GM12878 (cell line): Measurements from ENCODE around the gene ADAM11. TPM values are rescaled to one million over a fixed set of nuclear protein-coding genes. Genes with fewer than 3 reads are reported as not detected.

Experiments used
- ATAC-seq: fragments of 200-7000 bp; cut with Tn5 transposase; 3 replicates; pipeline ENCODE4 v1.9.1; 2020; ENCODE audit warnings: mild to moderate bottlenecking, moderate library complexity
- BruUV-seq: library from RNA; stranded (reverse); fragments of 400-500 nt; replicated peaks from 2 replicates; lab custom pipeline; 2021; lab: Mats Ljungman, UMichigan
- CTCF ChIA-PET: fragments of 300-600 bp; sonication (Branson Sonifier 250); formaldehyde crosslinking; extraction: SDS; loops from one replicate; lab custom pipeline; 2021; ENCODE audit warnings: inconsistent platforms; lab: Yijun Ruan, JAX
- POLR2A ChIA-PET: fragments of 350-600 bp; formaldehyde crosslinking; extraction: SDS; loops from one replicate; lab custom pipeline; 2021; ENCODE audit warnings: inconsistent platforms; lab: Charles Lee
- RAD21 ChIA-PET: fragments of 300-600 bp; sonication (Branson Sonifier 250); formaldehyde crosslinking; loops from one replicate; lab custom pipeline; 2023; ENCODE audit warnings: antibody characterized with exemption; ENCODE audit not compliant: unreplicated experiment; lab: Charles Lee
- SMC1A ChIA-PET: fragments of 300-600 bp; sonication (Branson Sonifier 250); formaldehyde crosslinking; loops from one replicate; lab custom pipeline; 2023; ENCODE audit not compliant: unreplicated experiment, uncharacterized antibody; lab: Charles Lee
- DNase-seq: peaks from one replicate; pipeline ENCODE4 v3.0.0-alpha.2; 2011; ENCODE audit warnings: low read depth, low spot score
- FAIRE-seq: peaks from 3 replicates; lab custom pipeline; 2011; peaks lifted over from hg19 to GRCh38; lab: Jason Lieb, UNC
- H2AFZ ChIP-seq: 2 replicates; pipeline ENCODE4 v1.6.0; 2011; ENCODE audit warnings: low read depth, low read length, control low read depth; ENCODE audit not compliant: control insufficient read depth
- H3K27ac ChIP-seq: 2 replicates; pipeline ENCODE4 v1.5.1; 2011; ENCODE audit warnings: control low read depth; ENCODE audit not compliant: control insufficient read depth, insufficient read depth
- H3K27me3 ChIP-seq, 2 experiments: replicated peaks in 1 of 2; 2 replicates each; pipeline versions ENCODE4 v1.6.0 to v1.6.1; 2011; ENCODE audit warnings: low read length in 1 of 2; ENCODE audit not compliant: control insufficient read depth in 2 of 2, insufficient read depth in 2 of 2
- H3K36me3 ChIP-seq, 2 experiments: 2 replicates each; pipeline ENCODE4 v1.5.1; 2011; ENCODE audit warnings: low read length in 1 of 2; ENCODE audit not compliant: control insufficient read depth in 2 of 2, insufficient read depth in 2 of 2
- H3K4me1 ChIP-seq: 2 replicates; pipeline ENCODE4 v1.6.1; 2011; ENCODE audit warnings: mild to moderate bottlenecking, low read length, moderate library complexity, mixed read lengths; ENCODE audit not compliant: control insufficient read depth, insufficient read depth
- H3K4me2 ChIP-seq: 2 replicates; pipeline ENCODE4 v1.6.0; 2011; ENCODE audit warnings: control low read depth; ENCODE audit not compliant: control insufficient read depth, insufficient read depth
- H3K4me3 ChIP-seq: fragments of 200-600 bp; sonication (generic); 2 replicates; pipeline ENCODE4 v1.5.1; 2016
- H3K79me2 ChIP-seq: 2 replicates; pipeline ENCODE4 v1.6.0; 2011; ENCODE audit warnings: low read length; ENCODE audit not compliant: control insufficient read depth, insufficient read depth
- H3K9ac ChIP-seq: 2 replicates; pipeline ENCODE4 v1.8.0; 2011; ENCODE audit warnings: low read length, control low read depth, mixed read lengths; ENCODE audit not compliant: control insufficient read depth, insufficient read depth
- H3K9me3 ChIP-seq: replicated peaks from 3 replicates; pipeline ENCODE4 v1.5.1; 2011; ENCODE audit warnings: mild to moderate bottlenecking, low read length; ENCODE audit not compliant: control insufficient read depth, insufficient read depth
- H4K20me1 ChIP-seq: 2 replicates; pipeline ENCODE4 v1.6.0; 2011; ENCODE audit not compliant: control insufficient read depth, insufficient read depth
- CBFB ChIP-seq: IDR thresholded peaks from 2 replicates; pipeline ENCODE4 v1.6.1; 2016; ENCODE audit warnings: antibody characterized with exemption, low read depth
- HDAC2 ChIP-seq: fragments of 200-600 bp; sonication (generic); IDR thresholded peaks from 2 replicates; pipeline ENCODE4 v1.6.1; 2017
- HDGF ChIP-seq: fragments of 450-650 bp; IDR thresholded peaks from 2 replicates; pipeline ENCODE4 v1.6.1; 2016; ENCODE audit warnings: antibody characterized with exemption
- HSF1 ChIP-seq: fragments of 150-350 bp; IDR thresholded peaks from 2 replicates; pipeline ENCODE4 v1.6.1; 2014; ENCODE audit warnings: mild to moderate bottlenecking, low read depth, low read length
- IKZF2 ChIP-seq, 2 experiments: fragments of 450-650 bp; IDR thresholded peaks; 2 replicates each; pipeline ENCODE4 v1.6.1; 2017; ENCODE audit warnings: mild to moderate bottlenecking in 2 of 2, moderate library complexity in 2 of 2
- NFYA ChIP-seq: IDR thresholded peaks from 2 replicates; pipeline ENCODE4 v1.6.1; 2011; ENCODE audit warnings: low read depth, mild to moderate bottlenecking, low read length, improper control_type of control experiment, borderline replicate concordance
- STAT3 ChIP-seq: IDR thresholded peaks from 2 replicates; pipeline ENCODE4 v1.6.1; 2011; ENCODE audit warnings: low read depth, low read length, improper control_type of control experiment
- WGBS: methylation state at CpG from one replicate; pipeline ENCODE4 v1.1.6; 2016; ENCODE audit warnings: low lambda C conversion rate; ENCODE audit not compliant: insufficient replicate concordance, insufficient coverage; ENCODE audit errors: missing lambda C conversion rate; 5-methylcytosine and 5-hydroxymethylcytosine counted together
- in situ Hi-C: fragments of 300-500 bp; cut with MboI; formaldehyde crosslinking; loops from 9 replicates; pipeline ENCODE4 v1.14.3; 2018; ENCODE audit warnings: mixed read lengths
- intact Hi-C: fragments of 100-400 bp; cut with micrococcal nuclease; formaldehyde crosslinking; loops from one replicate; pipeline ENCODE4 v1.14.2; 2022; ENCODE audit not compliant: unreplicated experiment
- polyA plus RNA-seq, 11 experiments: library from polyadenylated mRNA; depleted of rRNA in 4 of 11; unstranded in 6 of 11; stranded (reverse) in 5 of 11; fragments of >200 nt; fragmentation: Nextera tagmentation in 4 of 11; fragmentation: Illumina TruSeq in 1 of 11; extraction: Ambion mirVana in 4 of 11; extraction: Trizol in 1 of 11; gene quantifications; 1 replicate in 1 of 11; 2 replicates in 10 of 11; pipeline versions ENCODE4 v1.2.1 to v1.2.3, GENCODE V29; 2011 to 2016; ENCODE audit warnings: inconsistent platforms in 2 of 11, missing spikeins in 2 of 11, low read depth in 1 of 11
- total RNA-seq, 4 experiments: library from RNA; depleted of rRNA in 3 of 4; stranded (reverse); fragments of >200 nt in 3 of 4; fragmentation: Illumina TruSeq in 1 of 4; extraction: Trizol in 1 of 4; gene quantifications; 2 replicates each; pipeline versions ENCODE4 v1.2.1 to v1.2.3, GENCODE V29; 2013 to 2021
- TF ChIP-seq, protein P1 (sequence below): fragments of 450-650 bp; IDR thresholded peaks from 2 replicates; pipeline ENCODE4 v1.6.1; 2016; ENCODE audit warnings: mild to moderate bottlenecking, moderate library complexity, borderline replicate concordance
- TF ChIP-seq, protein P2 (sequence below): fragments of 450-650 bp; formaldehyde crosslinking; IDR thresholded peaks from 2 replicates; pipeline ENCODE4 v1.4.0; 2020; ENCODE audit warnings: mild to moderate bottlenecking, moderate library complexity

Gene ADAM11
- total and polyA plus RNA-seq, 10 of the 15 experiments (the other 5 are each of a cell fraction or from before 2014, with no cell fraction given): 0.03 to 0.37 (median 0.06) TPM; not detected in 3

DNA sequence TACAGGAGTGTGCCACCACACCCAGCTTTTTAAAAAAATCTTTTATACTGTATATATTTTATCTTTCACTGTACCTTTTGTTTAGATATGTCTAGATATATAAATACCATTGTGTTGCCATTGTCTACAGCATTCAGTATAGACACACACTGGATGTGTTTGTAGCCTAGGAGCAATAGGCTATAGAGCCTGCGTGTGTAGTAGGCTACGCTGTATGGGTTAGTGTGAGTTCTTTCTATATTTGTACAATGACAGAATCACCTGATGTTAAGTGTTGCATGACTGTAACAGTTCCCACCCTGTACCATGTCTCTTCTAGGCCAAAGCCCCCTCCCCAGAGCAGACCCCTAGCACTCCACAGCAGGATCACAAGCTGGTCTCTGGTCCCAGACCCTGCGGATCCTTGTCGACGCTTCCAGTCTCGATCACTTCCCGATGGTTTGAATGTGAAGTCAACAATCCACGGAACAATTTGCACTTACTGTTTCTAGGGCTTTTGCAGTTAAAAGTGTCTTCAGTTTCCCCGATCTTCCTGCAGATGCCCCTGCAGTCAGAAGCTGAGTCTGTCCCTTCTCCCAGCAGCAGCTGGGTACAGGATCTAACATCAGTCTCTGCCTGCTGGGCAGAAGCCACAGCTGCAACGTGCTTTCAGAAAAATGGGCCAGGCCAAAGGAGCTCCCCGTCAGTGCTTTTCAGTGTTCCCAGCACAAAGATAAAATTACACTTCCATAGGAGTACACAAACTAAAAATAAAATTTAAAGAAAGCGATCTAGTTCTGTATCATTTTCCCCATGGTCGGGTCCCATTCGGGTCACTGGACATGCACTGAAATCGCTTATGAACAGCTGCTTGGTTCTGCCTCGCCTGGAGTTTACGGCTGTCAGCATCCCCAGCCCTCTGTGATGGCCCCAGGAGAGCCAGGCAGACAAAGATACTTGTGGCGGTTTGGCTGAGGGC is 35.4 kb downstream of the ADAM11 start:
- H3K36me3 ChIP-seq: no peaks in the 10 kb centered on the region; a peak in 1 of 4 replicates
- ATAC-seq: no peak
- no peak overlapping the region for H3K27ac ChIP-seq
- ChIA-PET RAD21 (no interaction called here), POLR2A (no interaction called here), CTCF (interaction anchor here (1.0 to 1.2 kb wide), 5 partner anchors 9 to 341 kb away, joined by 3 to 4 read pairs (median 3); partner anchors contain the start of gene ACBD4), SMC1A (no interaction called here)
- in situ Hi-C loops: no loop called here
- no peak overlapping the region for H3K9ac ChIP-seq
- WGBS: 91% methylated on average over 18 of the region's 18 CpGs
- no peaks in the 10 kb centered on the region for H3K4me1 ChIP-seq
- H3K79me2 ChIP-seq: no peaks in the 10 kb centered on the region
- H3K4me2 ChIP-seq: no peak overlapping the region
- intact Hi-C loops: no loop called here
- no TSS peak for BruUV-seq
- H3K9me3 ChIP-seq: no peaks in the 10 kb centered on the region
- DNase-seq: no peak
- no peak for FAIRE-seq
- H2AFZ ChIP-seq: no peak overlapping the region
- no peaks in the 10 kb centered on the region for H4K20me1 ChIP-seq
- H3K27me3 ChIP-seq: no peaks in the 10 kb centered on the region
- no peak overlapping the region for H3K4me3 ChIP-seq
- TF ChIP-seq NFYA (no peak), CBFB (no peak), HDGF (no peak), STAT3 (no peak), HDAC2 (no peak), HSF1 (no peak), IKZF2 (IDR thresholded peaks at IDR 0.05) (no peak)
- TF ChIP-seq, protein P1, sequence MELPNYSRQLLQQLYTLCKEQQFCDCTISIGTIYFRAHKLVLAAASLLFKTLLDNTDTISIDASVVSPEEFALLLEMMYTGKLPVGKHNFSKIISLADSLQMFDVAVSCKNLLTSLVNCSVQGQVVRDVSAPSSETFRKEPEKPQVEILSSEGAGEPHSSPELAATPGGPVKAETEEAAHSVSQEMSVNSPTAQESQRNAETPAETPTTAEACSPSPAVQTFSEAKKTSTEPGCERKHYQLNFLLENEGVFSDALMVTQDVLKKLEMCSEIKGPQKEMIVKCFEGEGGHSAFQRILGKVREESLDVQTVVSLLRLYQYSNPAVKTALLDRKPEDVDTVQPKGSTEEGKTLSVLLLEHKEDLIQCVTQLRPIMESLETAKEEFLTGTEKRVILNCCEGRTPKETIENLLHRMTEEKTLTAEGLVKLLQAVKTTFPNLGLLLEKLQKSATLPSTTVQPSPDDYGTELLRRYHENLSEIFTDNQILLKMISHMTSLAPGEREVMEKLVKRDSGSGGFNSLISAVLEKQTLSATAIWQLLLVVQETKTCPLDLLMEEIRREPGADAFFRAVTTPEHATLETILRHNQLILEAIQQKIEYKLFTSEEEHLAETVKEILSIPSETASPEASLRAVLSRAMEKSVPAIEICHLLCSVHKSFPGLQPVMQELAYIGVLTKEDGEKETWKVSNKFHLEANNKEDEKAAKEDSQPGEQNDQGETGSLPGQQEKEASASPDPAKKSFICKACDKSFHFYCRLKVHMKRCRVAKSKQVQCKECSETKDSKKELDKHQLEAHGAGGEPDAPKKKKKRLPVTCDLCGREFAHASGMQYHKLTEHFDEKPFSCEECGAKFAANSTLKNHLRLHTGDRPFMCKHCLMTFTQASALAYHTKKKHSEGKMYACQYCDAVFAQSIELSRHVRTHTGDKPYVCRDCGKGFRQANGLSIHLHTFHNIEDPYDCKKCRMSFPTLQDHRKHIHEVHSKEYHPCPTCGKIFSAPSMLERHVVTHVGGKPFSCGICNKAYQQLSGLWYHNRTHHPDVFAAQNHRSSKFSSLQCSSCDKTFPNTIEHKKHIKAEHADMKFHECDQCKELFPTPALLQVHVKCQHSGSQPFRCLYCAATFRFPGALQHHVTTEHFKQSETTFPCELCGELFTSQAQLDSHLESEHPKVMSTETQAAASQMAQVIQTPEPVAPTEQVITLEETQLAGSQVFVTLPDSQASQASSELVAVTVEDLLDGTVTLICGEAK: no peak
- TF ChIP-seq, protein P2, sequence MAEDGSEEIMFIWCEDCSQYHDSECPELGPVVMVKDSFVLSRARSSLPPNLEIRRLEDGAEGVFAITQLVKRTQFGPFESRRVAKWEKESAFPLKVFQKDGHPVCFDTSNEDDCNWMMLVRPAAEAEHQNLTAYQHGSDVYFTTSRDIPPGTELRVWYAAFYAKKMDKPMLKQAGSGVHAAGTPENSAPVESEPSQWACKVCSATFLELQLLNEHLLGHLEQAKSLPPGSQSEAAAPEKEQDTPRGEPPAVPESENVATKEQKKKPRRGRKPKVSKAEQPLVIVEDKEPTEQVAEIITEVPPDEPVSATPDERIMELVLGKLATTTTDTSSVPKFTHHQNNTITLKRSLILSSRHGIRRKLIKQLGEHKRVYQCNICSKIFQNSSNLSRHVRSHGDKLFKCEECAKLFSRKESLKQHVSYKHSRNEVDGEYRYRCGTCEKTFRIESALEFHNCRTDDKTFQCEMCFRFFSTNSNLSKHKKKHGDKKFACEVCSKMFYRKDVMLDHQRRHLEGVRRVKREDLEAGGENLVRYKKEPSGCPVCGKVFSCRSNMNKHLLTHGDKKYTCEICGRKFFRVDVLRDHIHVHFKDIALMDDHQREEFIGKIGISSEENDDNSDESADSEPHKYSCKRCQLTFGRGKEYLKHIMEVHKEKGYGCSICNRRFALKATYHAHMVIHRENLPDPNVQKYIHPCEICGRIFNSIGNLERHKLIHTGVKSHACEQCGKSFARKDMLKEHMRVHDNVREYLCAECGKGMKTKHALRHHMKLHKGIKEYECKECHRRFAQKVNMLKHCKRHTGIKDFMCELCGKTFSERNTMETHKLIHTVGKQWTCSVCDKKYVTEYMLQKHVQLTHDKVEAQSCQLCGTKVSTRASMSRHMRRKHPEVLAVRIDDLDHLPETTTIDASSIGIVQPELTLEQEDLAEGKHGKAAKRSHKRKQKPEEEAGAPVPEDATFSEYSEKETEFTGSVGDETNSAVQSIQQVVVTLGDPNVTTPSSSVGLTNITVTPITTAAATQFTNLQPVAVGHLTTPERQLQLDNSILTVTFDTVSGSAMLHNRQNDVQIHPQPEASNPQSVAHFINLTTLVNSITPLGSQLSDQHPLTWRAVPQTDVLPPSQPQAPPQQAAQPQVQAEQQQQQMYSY: no peak
